GM12878 (cell line): ENCODE data around the gene CHST5. TPM values are rescaled to one million over a fixed set of nuclear protein-coding genes. Genes with fewer than 3 reads are reported as not detected.

ENCODE experiments used
- polyA plus RNA-seq, 11 experiments: library from polyadenylated mRNA; depleted of rRNA in 4 of 11; unstranded in 6 of 11; stranded (reverse) in 5 of 11; fragments of >200 nt; fragmentation: Nextera tagmentation in 4 of 11; fragmentation: Illumina TruSeq in 1 of 11; extraction: Ambion mirVana in 4 of 11; extraction: Trizol in 1 of 11; gene quantifications; 1 replicate in 1 of 11; 2 replicates in 10 of 11; pipeline versions ENCODE4 v1.2.1 to v1.2.3, GENCODE V29; 2011 to 2016; ENCODE audit warnings: inconsistent platforms in 2 of 11, missing spikeins in 2 of 11, low read depth in 1 of 11
- total RNA-seq, 4 experiments: library from RNA; depleted of rRNA in 3 of 4; stranded (reverse); fragments of >200 nt in 3 of 4; fragmentation: Illumina TruSeq in 1 of 4; extraction: Trizol in 1 of 4; gene quantifications; 2 replicates each; pipeline versions ENCODE4 v1.2.1 to v1.2.3, GENCODE V29; 2013 to 2021

CHST5 gene
- total and polyA plus RNA-seq, 10 of the 15 experiments (the other 5 are each of a cell fraction or from before 2014, with no cell fraction given) = 0.04 to 0.43 (median 0.14) TPM; not detected in 6

Other genes starting within 250 kb of the CHST5 start
Only the 7 nearest of the 11 such genes appear.
- 22.3 TPM in 2 replicates for gene CFDP1, start 102.6 kb downstream of the CHST5 start, total RNA-seq (2014; rRNA removed)
- gene CFDP1, start 102.6 kb downstream of the CHST5 start, total RNA-seq (2014; rRNA removed; fragmentation: Illumina TruSeq; extraction: Trizol) = 58.3 and 61.4 TPM in 2 replicates
- gene CFDP1, start 102.6 kb downstream of the CHST5 start, total RNA-seq (2021) = 25.5 and 29.4 TPM in 2 replicates
- 34.6 and 58.3 TPM in 2 replicates for gene CFDP1, start 102.6 kb downstream of the CHST5 start, polyA plus RNA-seq (2011; rRNA removed)
- gene CFDP1, start 102.6 kb downstream of the CHST5 start, polyA plus RNA-seq (2014; fragmentation: Illumina TruSeq; extraction: Trizol) = 64.8 and 82.1 TPM in 2 replicates
- 10 to 100 TPM; 36.6 to 60.8 TPM for gene CFDP1, start 102.6 kb downstream of the CHST5 start, polyA plus RNA-seq (2014; fragmentation: Nextera tagmentation; extraction: Ambion mirVana)
- gene CFDP1, start 102.6 kb downstream of the CHST5 start, polyA plus RNA-seq (2014; rRNA removed) = 25.6 and 34.5 TPM in 2 replicates
- 10 to 100 TPM; 36.7 to 39.0 TPM for gene CFDP1, start 102.6 kb downstream of the CHST5 start, polyA plus RNA-seq (2016; fragmentation: Nextera tagmentation; extraction: Ambion mirVana)
- gene TMEM170A, start 71.4 kb downstream of the CHST5 start, total RNA-seq (2014; rRNA removed) = 22.9 and 26.4 TPM in 2 replicates
- gene TMEM170A, start 71.4 kb downstream of the CHST5 start, total RNA-seq (2014; rRNA removed; fragmentation: Illumina TruSeq; extraction: Trizol) = 17.7 and 18.9 TPM in 2 replicates
- 20.7 and 23.0 TPM in 2 replicates for gene TMEM170A, start 71.4 kb downstream of the CHST5 start, total RNA-seq (2021)
- 28.2 and 41.5 TPM in 2 replicates for gene TMEM170A, start 71.4 kb downstream of the CHST5 start, polyA plus RNA-seq (2011; rRNA removed)
- 13.5 and 16.5 TPM in 2 replicates for gene TMEM170A, start 71.4 kb downstream of the CHST5 start, polyA plus RNA-seq (2014; fragmentation: Illumina TruSeq; extraction: Trizol)
- gene TMEM170A, start 71.4 kb downstream of the CHST5 start, polyA plus RNA-seq (2014; fragmentation: Nextera tagmentation; extraction: Ambion mirVana) = 1 to 10 TPM; 7.3 to 7.8 TPM
- 11.5 and 14.6 TPM in 2 replicates for gene TMEM170A, start 71.4 kb downstream of the CHST5 start, polyA plus RNA-seq (2014; rRNA removed)
- gene TMEM170A, start 71.4 kb downstream of the CHST5 start, polyA plus RNA-seq (2016; fragmentation: Nextera tagmentation; extraction: Ambion mirVana) = 10 to 100 TPM; 23.5 to 27.5 TPM
- 1.1 and 2.5 TPM in 2 replicates for gene CHST6, start 40.7 kb downstream of the CHST5 start, total RNA-seq (2014; rRNA removed)
- gene CHST6, start 40.7 kb downstream of the CHST5 start, total RNA-seq (2014; rRNA removed; fragmentation: Illumina TruSeq; extraction: Trizol) = 0.64 and 0.67 TPM in 2 replicates
- gene CHST6, start 40.7 kb downstream of the CHST5 start, total RNA-seq (2021) = 1.9 and 2.5 TPM in 2 replicates
- gene CHST6, start 40.7 kb downstream of the CHST5 start, polyA plus RNA-seq (2011; rRNA removed) = 0.20 and 0.29 TPM in 2 replicates
- gene CHST6, start 40.7 kb downstream of the CHST5 start, polyA plus RNA-seq (2014; fragmentation: Illumina TruSeq; extraction: Trizol) = 0.48 and 0.57 TPM in 2 replicates
- under 1 TPM; 0.14 to 0.18 TPM for gene CHST6, start 40.7 kb downstream of the CHST5 start, polyA plus RNA-seq (2014; fragmentation: Nextera tagmentation; extraction: Ambion mirVana)
- 1.3 and 1.6 TPM in 2 replicates for gene CHST6, start 40.7 kb downstream of the CHST5 start, polyA plus RNA-seq (2014; rRNA removed)
- gene CHST6, start 40.7 kb downstream of the CHST5 start, polyA plus RNA-seq (2016; fragmentation: Nextera tagmentation; extraction: Ambion mirVana) = under 1 TPM; 0.28 to 0.46 TPM
- 5.9 and 7.4 TPM in 2 replicates for gene TMEM231, start 20.1 kb upstream of the CHST5 start, total RNA-seq (2014; rRNA removed)
- 4.3 TPM in 2 replicates for gene TMEM231, start 20.1 kb upstream of the CHST5 start, total RNA-seq (2014; rRNA removed; fragmentation: Illumina TruSeq; extraction: Trizol)
- 5.6 and 5.9 TPM in 2 replicates for gene TMEM231, start 20.1 kb upstream of the CHST5 start, total RNA-seq (2021)
- 4.4 and 5.4 TPM in 2 replicates for gene TMEM231, start 20.1 kb upstream of the CHST5 start, polyA plus RNA-seq (2011; rRNA removed)
- 5.3 and 6.9 TPM in 2 replicates for gene TMEM231, start 20.1 kb upstream of the CHST5 start, polyA plus RNA-seq (2014; fragmentation: Illumina TruSeq; extraction: Trizol)
- gene TMEM231, start 20.1 kb upstream of the CHST5 start, polyA plus RNA-seq (2014; fragmentation: Nextera tagmentation; extraction: Ambion mirVana) = 1 to 10 TPM; 1.2 TPM
- gene TMEM231, start 20.1 kb upstream of the CHST5 start, polyA plus RNA-seq (2014; rRNA removed) = 5.2 and 9.1 TPM in 2 replicates
- 1 to 10 TPM; 6.4 to 6.5 TPM for gene TMEM231, start 20.1 kb upstream of the CHST5 start, polyA plus RNA-seq (2016; fragmentation: Nextera tagmentation; extraction: Ambion mirVana)
- 61.9 and 69.8 TPM in 2 replicates for gene GABARAPL2, start 30.3 kb upstream of the CHST5 start, total RNA-seq (2014; rRNA removed)
- 69.9 and 70.7 TPM in 2 replicates for gene GABARAPL2, start 30.3 kb upstream of the CHST5 start, total RNA-seq (2014; rRNA removed; fragmentation: Illumina TruSeq; extraction: Trizol)
- 102 and 106 TPM in 2 replicates for gene GABARAPL2, start 30.3 kb upstream of the CHST5 start, total RNA-seq (2021)
- gene GABARAPL2, start 30.3 kb upstream of the CHST5 start, polyA plus RNA-seq (2011; rRNA removed) = 119 and 151 TPM in 2 replicates
- 108 and 137 TPM in 2 replicates for gene GABARAPL2, start 30.3 kb upstream of the CHST5 start, polyA plus RNA-seq (2014; fragmentation: Illumina TruSeq; extraction: Trizol)
- gene GABARAPL2, start 30.3 kb upstream of the CHST5 start, polyA plus RNA-seq (2014; fragmentation: Nextera tagmentation; extraction: Ambion mirVana) = 100 to 1,000 TPM; 358 to 359 TPM
- gene GABARAPL2, start 30.3 kb upstream of the CHST5 start, polyA plus RNA-seq (2014; rRNA removed) = 122 and 137 TPM in 2 replicates
- 100 to 1,000 TPM; 260 to 266 TPM for gene GABARAPL2, start 30.3 kb upstream of the CHST5 start, polyA plus RNA-seq (2016; fragmentation: Nextera tagmentation; extraction: Ambion mirVana)
- 61.7 and 72.9 TPM in 2 replicates for gene ADAT1, start 87.2 kb upstream of the CHST5 start, total RNA-seq (2014; rRNA removed)
- gene ADAT1, start 87.2 kb upstream of the CHST5 start, total RNA-seq (2014; rRNA removed; fragmentation: Illumina TruSeq; extraction: Trizol) = 66.3 and 70.3 TPM in 2 replicates
- 70.0 and 72.3 TPM in 2 replicates for gene ADAT1, start 87.2 kb upstream of the CHST5 start, total RNA-seq (2021)
- 28.2 and 34.8 TPM in 2 replicates for gene ADAT1, start 87.2 kb upstream of the CHST5 start, polyA plus RNA-seq (2011; rRNA removed)
- 77.4 and 86.7 TPM in 2 replicates for gene ADAT1, start 87.2 kb upstream of the CHST5 start, polyA plus RNA-seq (2014; fragmentation: Illumina TruSeq; extraction: Trizol)
- 10 to 100 TPM; 26.2 to 29.5 TPM for gene ADAT1, start 87.2 kb upstream of the CHST5 start, polyA plus RNA-seq (2014; fragmentation: Nextera tagmentation; extraction: Ambion mirVana)
- gene ADAT1, start 87.2 kb upstream of the CHST5 start, polyA plus RNA-seq (2014; rRNA removed) = 39.5 and 49.9 TPM in 2 replicates
- 10 to 100 TPM; 43.9 to 65.2 TPM for gene ADAT1, start 87.2 kb upstream of the CHST5 start, polyA plus RNA-seq (2016; fragmentation: Nextera tagmentation; extraction: Ambion mirVana)
- gene KARS1, start 111.6 kb upstream of the CHST5 start, total RNA-seq (2014; rRNA removed) = 216 and 234 TPM in 2 replicates
- gene KARS1, start 111.6 kb upstream of the CHST5 start, total RNA-seq (2014; rRNA removed; fragmentation: Illumina TruSeq; extraction: Trizol) = 235 and 238 TPM in 2 replicates
- 194 and 195 TPM in 2 replicates for gene KARS1, start 111.6 kb upstream of the CHST5 start, total RNA-seq (2021)
- gene KARS1, start 111.6 kb upstream of the CHST5 start, polyA plus RNA-seq (2011; rRNA removed) = 187 and 198 TPM in 2 replicates
- 280 and 301 TPM in 2 replicates for gene KARS1, start 111.6 kb upstream of the CHST5 start, polyA plus RNA-seq (2014; fragmentation: Illumina TruSeq; extraction: Trizol)
- gene KARS1, start 111.6 kb upstream of the CHST5 start, polyA plus RNA-seq (2014; fragmentation: Nextera tagmentation; extraction: Ambion mirVana) = 100 to 1,000 TPM; 187 to 207 TPM
- gene KARS1, start 111.6 kb upstream of the CHST5 start, polyA plus RNA-seq (2014; rRNA removed) = 184 and 201 TPM in 2 replicates
- gene KARS1, start 111.6 kb upstream of the CHST5 start, polyA plus RNA-seq (2016; fragmentation: Nextera tagmentation; extraction: Ambion mirVana) = 100 to 1,000 TPM; 304 to 312 TPM